Stimulated activated naive B cell treated with anti-CD40 and anti-IgM and Interleukin-4, amounts not matched to agents 10 μg/mL and 1 μg/mL and 100 μg/mL, for 72 hours (primary cell): ENCODE results near the gene RRP8.
A peak's percentile ranks its signal among the peaks of the same experiment; 100 is the strongest.

ENCODE experiments used
- ATAC-seq, 2 donors: fragments of 150-1000 bp; cut with Tn5 transposase; replicated peaks; 2 replicates each; pipeline ENCODE4 v1.10.0; 2021; ENCODE audit warnings: moderate library complexity in 1 of 2
- DNase-seq: peaks from one replicate; pipeline ENCODE4 v3.0.0; 2021
- H3K27ac Mint-ChIP-seq: one replicate; pipeline ENCODE4 v1.8.0; 2022; ENCODE audit warnings: mild to moderate bottlenecking, mixed read lengths
- H3K27me3 Mint-ChIP-seq, 2 donors: one replicate each; pipeline ENCODE4 v1.8.0; 2022; ENCODE audit warnings: mixed read lengths in 2 of 2
- H3K36me3 Mint-ChIP-seq, 2 donors: one replicate each; pipeline ENCODE4 v1.8.0; 2022; ENCODE audit warnings: mixed read lengths in 2 of 2, mild to moderate bottlenecking in 1 of 2
- H3K4me1 Mint-ChIP-seq, 2 donors: one replicate each; pipeline ENCODE4 v1.8.0; 2022; ENCODE audit warnings: mixed read lengths in 2 of 2, mild to moderate bottlenecking in 1 of 2
- H3K4me3 Mint-ChIP-seq, 2 donors: one replicate each; pipeline ENCODE4 v1.8.0; 2022; ENCODE audit warnings: mild to moderate bottlenecking in 2 of 2, mixed read lengths in 2 of 2, moderate library complexity in 1 of 2
- H3K9me3 Mint-ChIP-seq, 2 donors: one replicate each; pipeline ENCODE4 v1.8.0; 2022; ENCODE audit warnings: mixed read lengths in 2 of 2, mild to moderate bottlenecking in 1 of 2

Gene RRP8

GRCh38 chr11:6626971-6627761 is 23.8 kb upstream of the RRP8 start:
- no peak for DNase-seq
- no peak for ATAC-seq
- H3K9me3 Mint-ChIP-seq, result no peaks in the 10 kb centered on the region
- H3K36me3 Mint-ChIP-seq, result no peaks in the 10 kb centered on the region
- H3K27me3 Mint-ChIP-seq, result no peaks in the 10 kb centered on the region
- peak overlapping the region; percentile 87 for H3K27ac Mint-ChIP-seq
- peak overlapping the region in 1 of 2 donors; percentile 47 for H3K4me3 Mint-ChIP-seq
- H3K4me1 Mint-ChIP-seq, result peaks cover 14 to 27% of the 10 kb centered on the region in 2 donors

DNA sequence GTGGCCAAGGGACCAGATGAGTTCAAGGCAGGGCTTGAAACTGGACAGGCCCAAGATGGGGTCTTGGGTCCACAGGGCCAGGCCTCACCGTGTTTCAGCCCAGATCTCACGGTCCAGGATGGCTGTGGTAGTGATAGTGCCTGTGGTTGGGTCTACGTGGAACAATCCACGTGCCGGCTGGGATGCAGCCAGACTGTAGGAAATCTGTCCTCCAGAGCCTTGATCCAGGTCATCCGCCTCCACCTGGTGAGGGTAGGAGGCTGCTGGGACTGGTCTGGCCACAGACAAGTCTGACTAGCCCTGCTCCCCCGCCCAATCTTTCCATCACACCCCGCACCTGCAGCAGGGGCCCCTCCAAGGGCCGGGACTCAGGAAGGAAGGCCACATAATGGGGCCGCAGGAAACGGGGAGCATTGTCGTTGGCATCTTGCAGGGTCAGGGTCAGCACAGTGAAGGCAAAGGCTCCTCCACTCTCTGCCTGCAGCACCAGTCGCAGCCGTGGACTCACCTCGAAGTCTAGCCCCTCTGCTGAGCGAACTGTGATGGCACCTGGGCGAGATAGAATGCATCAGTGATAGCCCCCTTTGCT is 22.5 kb upstream of the RRP8 start:
- Mint-ChIP-seq H3K27me3 (no peaks in the 10 kb centered on the region), H3K36me3 (no peaks in the 10 kb centered on the region), H3K27ac (no peak overlapping the region), H3K4me1 (peaks cover 17 to 22% of the 10 kb centered on the region in 2 donors), H3K4me3 (no peak overlapping the region), H3K9me3 (no peaks in the 10 kb centered on the region)
- DNase-seq (no peak), ATAC-seq (no peak)

DNA sequence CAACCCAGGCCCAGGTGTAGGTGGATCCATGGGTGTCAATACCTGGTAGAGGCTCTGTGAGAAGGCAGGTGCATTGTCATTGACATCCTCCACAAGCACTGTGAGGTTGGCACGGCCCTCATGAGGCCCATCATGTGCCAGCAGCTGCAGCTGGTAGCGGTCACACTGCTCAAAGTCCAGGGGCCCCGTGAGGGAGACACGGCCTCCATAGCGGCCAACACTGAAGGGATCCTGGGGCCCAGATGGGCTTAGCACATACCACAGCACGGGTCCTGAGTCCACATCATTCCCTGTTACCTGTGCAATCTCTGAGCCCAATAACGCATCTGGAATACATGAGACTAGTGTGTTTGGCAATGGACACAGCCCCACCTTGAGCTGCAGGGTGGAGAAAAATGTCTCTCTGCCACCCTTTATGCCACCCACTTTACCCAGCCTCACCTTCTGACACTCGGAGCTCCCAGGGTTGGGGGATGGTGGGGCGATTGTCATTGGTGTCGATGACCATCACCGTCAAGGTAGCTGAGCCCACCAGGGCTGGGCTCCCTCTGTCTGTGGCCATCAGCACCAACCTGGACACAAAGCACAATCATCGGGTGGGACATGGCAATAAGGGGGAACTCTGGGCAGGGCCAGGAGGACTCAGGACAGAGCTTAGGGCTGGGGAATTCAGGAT is 21.9 kb upstream of the RRP8 start:
- no peak for DNase-seq
- Mint-ChIP-seq H3K36me3 (no peaks in the 10 kb centered on the region), H3K27me3 (no peaks in the 10 kb centered on the region), H3K4me3 (no peak overlapping the region), H3K9me3 (no peaks in the 10 kb centered on the region), H3K27ac (peak overlapping the region; percentile 51), H3K4me1 (peaks cover 17 to 22% of the 10 kb centered on the region in 2 donors)
- ATAC-seq, result no peak

DNA sequence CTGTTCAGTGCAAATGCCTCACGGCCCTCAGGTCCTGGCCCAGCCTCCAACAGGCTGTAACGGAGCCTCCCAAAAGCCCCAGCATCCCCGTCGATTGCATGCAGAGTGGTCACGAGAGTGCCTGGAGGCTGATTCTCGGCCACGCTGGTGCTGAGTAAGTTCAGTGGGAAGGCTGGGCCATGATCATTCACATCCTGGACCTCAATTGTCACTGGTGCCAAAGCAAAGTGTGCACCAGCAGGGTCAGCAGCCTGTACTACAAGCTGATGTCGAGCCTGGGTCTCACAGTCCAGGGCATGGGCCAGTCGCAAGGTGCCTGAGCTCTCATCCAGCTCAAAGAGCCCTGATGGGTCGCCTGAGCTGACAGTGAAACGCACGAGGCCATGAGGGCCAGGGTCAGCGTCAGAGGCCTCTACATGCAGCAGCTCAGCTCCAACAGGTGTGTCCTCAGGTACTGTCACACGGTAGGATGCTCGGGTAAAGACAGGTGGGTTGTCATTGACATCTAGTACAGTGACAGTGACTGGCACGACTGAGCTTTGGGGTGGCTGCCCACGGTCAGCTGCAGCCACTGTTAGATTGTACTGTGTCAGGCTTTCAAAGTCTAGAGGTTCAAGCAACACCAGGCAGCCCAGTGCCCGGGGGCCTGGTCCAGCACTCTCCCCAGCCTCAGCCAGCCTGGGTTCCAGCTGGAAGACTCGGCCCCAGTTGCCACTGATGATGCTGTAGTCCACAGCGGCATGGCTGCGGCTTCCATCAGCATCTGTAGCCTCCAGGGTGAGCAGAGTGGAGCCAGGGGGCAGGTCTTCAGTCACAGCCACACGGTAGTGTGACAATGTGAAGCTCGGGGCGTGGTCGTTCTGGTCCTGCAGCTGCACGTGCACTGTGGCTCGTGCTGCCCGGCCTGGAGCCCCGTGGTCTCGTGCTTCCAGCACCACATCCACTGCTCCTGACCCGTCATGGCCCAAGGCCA is 20.3 kb upstream of the RRP8 start:
- Mint-ChIP-seq H3K27me3 (no peaks in the 10 kb centered on the region), H3K9me3 (no peaks in the 10 kb centered on the region), H3K4me1 (peaks cover 17 to 22% of the 10 kb centered on the region in 2 donors), H3K36me3 (no peaks in the 10 kb centered on the region), H3K27ac (no peak overlapping the region), H3K4me3 (no peak overlapping the region)
- no peak for DNase-seq
- no peak for ATAC-seq

DNA sequence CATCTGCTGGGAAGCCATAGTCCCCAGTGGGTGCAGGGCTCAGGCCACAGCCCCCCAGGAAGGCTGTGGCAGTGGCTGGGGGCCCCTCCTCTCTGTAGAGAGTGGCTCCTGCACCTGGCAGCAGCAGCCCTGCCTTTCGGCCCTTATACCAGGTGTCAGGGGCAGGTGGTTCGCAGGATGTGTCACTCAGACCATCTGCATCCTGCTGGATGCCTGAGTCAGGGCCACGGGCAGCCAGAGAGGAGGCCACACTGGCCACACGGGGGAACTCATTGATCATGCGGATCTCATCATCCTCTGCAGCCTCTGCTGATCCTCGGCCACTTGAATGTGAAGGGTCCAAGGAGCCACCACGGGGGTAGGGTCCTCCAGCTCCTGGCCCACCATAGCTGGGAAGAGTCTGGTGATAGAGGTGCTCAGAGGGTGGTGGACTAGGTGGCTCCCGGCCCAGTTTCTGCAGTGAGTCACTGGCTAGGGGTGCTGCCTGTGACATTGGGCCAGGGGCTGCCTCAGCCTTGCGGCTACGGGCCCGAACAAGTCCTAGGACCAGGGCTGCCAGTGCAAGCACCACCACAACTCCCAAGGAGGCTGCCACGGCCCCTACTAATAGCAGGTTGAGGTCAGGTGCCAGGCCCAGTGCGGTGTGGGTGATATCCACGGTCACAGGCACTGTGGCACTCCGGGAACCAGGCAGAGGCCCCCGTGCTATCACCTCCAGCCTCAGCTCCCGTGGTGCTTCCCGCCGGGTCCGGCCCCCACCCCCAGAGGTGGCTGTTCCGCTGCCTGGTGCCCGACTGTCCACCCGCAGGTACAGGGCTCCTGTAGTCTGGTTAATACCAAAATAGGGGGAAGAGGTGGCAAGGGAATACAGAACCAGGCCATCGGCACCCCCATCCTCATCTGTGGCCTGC is 19.1 kb upstream of the RRP8 start:
- peaks cover 14% of the 10 kb centered on the region in 2 donors for H3K4me1 Mint-ChIP-seq
- ATAC-seq (no peak), DNase-seq (no peak)
- no peak overlapping the region for H3K4me3 Mint-ChIP-seq
- no peak overlapping the region for H3K27ac Mint-ChIP-seq
- H3K36me3 Mint-ChIP-seq, result peaks cover 0 to under 1% of the 10 kb centered on the region in 2 donors
- H3K27me3 Mint-ChIP-seq, result no peaks in the 10 kb centered on the region
- H3K9me3 Mint-ChIP-seq, result no peaks in the 10 kb centered on the region

- H3K27ac Mint-ChIP-seq, result peak overlapping the region; percentile 83
- peaks cover 0 to 6% of the 10 kb centered on the region in 2 donors for H3K36me3 Mint-ChIP-seq
- H3K4me3 Mint-ChIP-seq, result no peak overlapping the region
- peaks cover 13 to 14% of the 10 kb centered on the region in 2 donors for H3K4me1 Mint-ChIP-seq
- no peaks in the 10 kb centered on the region for H3K27me3 Mint-ChIP-seq
- ATAC-seq (no peak), DNase-seq (no peak)
- no peaks in the 10 kb centered on the region for H3K9me3 Mint-ChIP-seq
These were observed 18.3 kb upstream of the RRP8 start for GRCh38 chr11:6621711-6622211.

DNA sequence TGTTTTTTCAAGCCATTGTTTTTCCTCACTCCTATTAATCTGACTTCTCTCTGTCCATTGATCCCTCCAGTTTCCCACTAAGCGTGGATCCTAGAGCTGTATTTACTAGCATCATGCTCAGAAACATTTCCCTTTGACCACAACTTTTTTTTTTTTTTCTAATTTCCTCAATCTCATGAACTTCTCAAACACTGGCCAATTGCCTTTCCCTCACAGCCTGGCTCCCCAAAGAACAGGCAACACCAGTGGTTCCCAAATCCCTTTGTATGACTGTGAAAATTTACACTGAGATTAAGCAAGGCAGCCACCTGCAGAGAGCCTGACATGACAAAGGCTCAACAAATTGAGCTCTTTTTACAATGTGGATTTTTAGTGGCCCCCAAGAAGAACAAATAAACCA is 17.2 kb upstream of the RRP8 start:
- no peaks in the 10 kb centered on the region for H3K27me3 Mint-ChIP-seq
- DNase-seq (no peak), ATAC-seq (no peak)
- H3K4me1 Mint-ChIP-seq, result peaks cover 19 to 21% of the 10 kb centered on the region in 2 donors
- no peak overlapping the region for H3K27ac Mint-ChIP-seq
- no peak overlapping the region for H3K4me3 Mint-ChIP-seq
- H3K9me3 Mint-ChIP-seq, result no peaks in the 10 kb centered on the region
- H3K36me3 Mint-ChIP-seq, result peaks cover 6 to 11% of the 10 kb centered on the region in 2 donors

- H3K9me3 Mint-ChIP-seq, result no peaks in the 10 kb centered on the region
- peaks cover 6 to 17% of the 10 kb centered on the region in 2 donors for H3K36me3 Mint-ChIP-seq
- no peaks in the 10 kb centered on the region for H3K27me3 Mint-ChIP-seq
- ATAC-seq, result peak; percentile 91 to 94
- H3K4me1 Mint-ChIP-seq, result peaks cover 23 to 25% of the 10 kb centered on the region in 2 donors
- DNase-seq, result peak; percentile 97
- no peak within 1 kb of the TSS for H3K27ac Mint-ChIP-seq
- no peak within 1 kb of the TSS for H3K4me3 Mint-ChIP-seq
These were observed 15.8 kb upstream of the RRP8 start, which contains the start of gene TPP1 for GRCh38 chr11:6619004-6619745. TSS of gene TPP1 (minus strand) at chr11:6619422. CDS start at chr11:6619400, 22 bp downstream.

DNA sequence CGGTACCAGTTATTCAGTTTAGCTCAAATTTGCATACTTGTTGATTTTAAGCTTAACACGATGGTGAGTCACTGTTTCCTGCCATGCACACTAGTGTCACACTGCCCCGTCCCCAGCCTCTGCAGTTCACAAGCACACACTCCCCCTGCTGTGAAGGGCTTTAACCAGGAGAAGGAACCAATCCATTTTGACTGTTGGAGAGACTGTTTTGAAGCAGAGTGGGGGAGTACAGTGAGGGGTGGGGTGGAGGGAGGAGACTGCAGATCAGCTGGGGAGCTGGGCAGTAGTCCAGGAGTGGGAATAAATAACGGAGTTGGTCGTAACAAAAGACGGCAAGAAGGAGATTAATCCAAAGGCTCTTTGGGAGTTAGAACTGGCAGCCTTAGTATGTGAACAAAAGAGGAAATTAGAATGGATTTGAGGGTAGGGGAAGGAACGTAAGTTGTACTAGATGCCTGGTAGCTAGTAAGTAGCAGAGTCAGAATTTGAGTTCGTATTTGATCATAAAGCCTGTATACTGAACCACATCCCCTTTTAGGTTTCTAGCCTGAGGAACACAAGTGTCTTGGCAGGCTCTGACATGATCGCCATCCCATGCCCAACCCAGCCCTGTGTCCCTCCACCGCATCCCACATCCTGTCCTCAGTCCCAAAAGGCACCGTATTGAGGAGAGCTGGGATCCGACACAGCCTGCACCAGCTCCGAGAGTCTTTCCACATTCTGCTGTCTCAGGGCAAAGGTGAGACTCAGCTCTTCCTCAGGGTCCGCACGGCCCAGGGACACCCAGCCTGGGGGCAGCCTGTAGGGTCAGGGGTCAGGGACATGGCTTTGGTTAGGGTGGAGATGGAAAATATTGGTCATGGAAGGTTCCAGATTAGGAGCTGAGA is 14.9 kb upstream of the RRP8 start:
- peak; percentile 70 to 74 for ATAC-seq
- Mint-ChIP-seq H3K4me3 (no peak overlapping the region), H3K36me3 (peaks cover 6 to 17% of the 10 kb centered on the region in 2 donors), H3K4me1 (peaks cover 23 to 25% of the 10 kb centered on the region in 2 donors), H3K27ac (no peak overlapping the region), H3K9me3 (no peaks in the 10 kb centered on the region), H3K27me3 (no peaks in the 10 kb centered on the region)
- DNase-seq, result peak; percentile 47

DNA sequence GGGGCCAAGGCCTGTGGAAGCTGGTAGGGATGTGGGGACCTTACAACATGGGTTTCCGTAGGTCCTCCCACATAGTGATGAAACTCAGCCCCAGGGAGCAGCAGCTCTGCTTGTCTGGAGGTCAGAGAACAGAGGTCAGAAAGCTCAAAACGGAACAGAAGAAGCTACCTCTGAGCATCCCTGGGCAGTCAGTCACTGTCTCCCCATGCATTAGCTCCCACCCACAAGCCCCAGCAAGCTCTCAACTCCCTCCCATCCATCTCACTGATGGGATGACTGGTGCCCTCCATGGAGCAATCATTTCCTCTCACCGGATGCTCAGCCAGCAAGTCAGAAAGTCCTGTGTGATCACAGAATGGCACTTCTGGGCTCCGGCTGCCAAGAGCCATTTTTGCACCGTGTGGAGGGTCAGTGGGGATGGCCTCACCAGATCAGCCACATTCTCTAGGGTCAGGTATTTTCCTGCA is 13.9 kb upstream of the RRP8 start:
- Mint-ChIP-seq H3K4me3 (peak overlapping the region in 1 of 2 donors; percentile 37), H3K9me3 (no peaks in the 10 kb centered on the region), H3K4me1 (peaks cover 23 to 25% of the 10 kb centered on the region in 2 donors), H3K27ac (peak overlapping the region; percentile 43), H3K36me3 (peaks cover 6 to 17% of the 10 kb centered on the region in 2 donors), H3K27me3 (no peaks in the 10 kb centered on the region)
- ATAC-seq, result no peak
- DNase-seq, result no peak

DNA sequence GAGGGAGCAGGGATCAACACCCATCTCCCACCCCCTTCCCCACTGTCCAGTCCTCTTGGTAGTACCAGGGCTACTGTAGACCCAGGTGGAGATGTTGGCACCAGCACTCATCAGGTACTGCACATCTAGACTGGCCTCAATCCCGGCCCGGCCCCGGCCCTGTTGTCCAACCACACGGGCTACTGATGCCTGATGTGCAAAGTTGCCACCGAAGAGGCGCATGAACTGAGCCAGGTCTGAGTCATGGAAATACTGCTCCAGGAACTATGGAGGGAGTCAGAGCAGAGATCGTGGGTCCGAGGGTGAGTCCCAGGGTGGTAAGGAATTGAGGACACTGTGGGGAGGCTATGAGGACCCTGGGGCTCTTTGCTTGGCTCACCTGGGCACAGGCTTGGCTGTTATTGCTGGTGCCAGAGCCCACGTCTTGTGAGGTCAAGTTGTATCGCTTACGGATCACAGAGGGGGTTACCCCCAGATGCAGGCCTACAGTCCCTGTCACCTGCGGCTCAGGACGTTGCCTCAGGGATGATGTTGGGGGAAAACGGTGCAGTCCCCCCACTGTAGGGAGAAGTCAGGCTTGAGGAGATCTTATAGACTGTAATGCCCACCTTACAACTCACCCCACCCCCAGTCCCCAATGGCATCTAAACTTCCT is 13.3 kb upstream of the RRP8 start:
- H3K36me3 Mint-ChIP-seq, result peaks cover 6 to 17% of the 10 kb centered on the region in 2 donors
- H3K27ac Mint-ChIP-seq, result peak overlapping the region; percentile 52
- peak overlapping the region; percentile 37 to 43 for H3K4me3 Mint-ChIP-seq
- H3K27me3 Mint-ChIP-seq, result no peaks in the 10 kb centered on the region
- no peaks in the 10 kb centered on the region for H3K9me3 Mint-ChIP-seq
- ATAC-seq, result no peak
- no peak for DNase-seq
- peaks cover 21 to 25% of the 10 kb centered on the region in 2 donors for H3K4me1 Mint-ChIP-seq
